Astrocyte of the spinal cord (primary cell): ENCODE measurements around the gene CTTNBP2NL.

Experiments used
- DNase-seq: peaks from one replicate; pipeline ENCODE4 v3.0.0; 2011; ENCODE audit warnings: low read depth, low spot score
- H3K4me3 ChIP-seq: 2 replicates; pipeline ENCODE4 v1.5.1; 2011; ENCODE audit warnings: low read depth, mild to moderate bottlenecking, low read length, moderate library complexity
- CTCF ChIP-seq: IDR thresholded peaks from 2 replicates; pipeline ENCODE4 v1.5.1; 2012; ENCODE audit warnings: low read depth, mild to moderate bottlenecking, low read length, inconsistent platforms
- in situ Hi-C: cut with HindIII; loops from 2 replicates; pipeline ENCODE4 v1.10.0; 2017; ENCODE audit warnings: low sequenced_read_pairs

CTTNBP2NL gene

GRCh38 chr1:112457955-112458354, 61.9 kb downstream of the CTTNBP2NL start:
- in situ Hi-C loops, result no loop called here
- DNase-seq, result no peak
- no peak for TF ChIP-seq CTCF
- H3K4me3 ChIP-seq, result no peak overlapping the region

DNA sequence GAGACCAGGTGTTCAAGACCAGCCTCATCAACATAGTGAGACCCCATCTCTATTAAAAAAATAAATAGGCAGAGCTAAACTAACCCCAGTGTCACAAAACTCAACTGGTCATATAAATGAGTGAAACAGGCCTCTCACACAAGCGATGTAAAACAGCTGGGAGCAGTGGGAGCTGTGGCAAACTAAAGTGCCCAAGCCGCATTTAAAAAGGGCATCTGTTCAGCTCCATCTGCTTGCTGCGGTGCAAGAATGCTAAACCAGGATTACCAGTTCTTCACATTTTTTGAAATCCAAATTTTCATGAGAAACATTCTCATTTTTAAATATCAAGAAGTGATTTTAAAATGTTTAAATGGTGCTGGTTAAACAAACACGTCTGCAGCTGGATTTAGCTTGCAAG, 62.7 kb downstream of the CTTNBP2NL start:
- in situ Hi-C loops, result no loop called here
- DNase-seq, result no peak
- no peak overlapping the region for H3K4me3 ChIP-seq
- no peak for TF ChIP-seq CTCF

GRCh38 chr1:112460615-112461014, 64.6 kb downstream of the CTTNBP2NL start:
- no peak for TF ChIP-seq CTCF
- no peak for DNase-seq

GRCh38 chr1:112461200-112461871, 65.3 kb downstream of the CTTNBP2NL start:
- no peak overlapping the region for H3K4me3 ChIP-seq
- no peak for TF ChIP-seq CTCF
- DNase-seq, result no peak
- in situ Hi-C loops, result no loop called here

More at GRCh38 chr1:112460615-112461014, 64.6 kb downstream of the CTTNBP2NL start:
- in situ Hi-C loops, result no loop called here
- no peak overlapping the region for H3K4me3 ChIP-seq

DNA sequence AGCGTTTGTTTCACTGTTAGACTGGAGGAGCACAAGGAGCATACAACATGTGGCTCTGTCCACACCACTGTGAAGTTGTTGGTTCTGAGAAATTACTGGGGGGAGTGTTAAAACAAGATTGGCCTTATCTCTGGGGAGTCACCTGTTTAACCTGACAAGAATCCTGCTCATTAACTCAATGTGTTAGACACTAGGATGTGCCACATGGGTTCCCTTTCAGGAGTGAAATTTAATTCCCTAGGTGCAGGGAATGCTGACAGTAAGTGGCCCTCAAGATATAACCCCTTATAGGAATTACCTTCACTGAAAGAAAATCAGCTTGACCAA, 66.9 kb downstream of the CTTNBP2NL start:
- H3K4me3 ChIP-seq, result no peak overlapping the region
- no peak for TF ChIP-seq CTCF
- in situ Hi-C loops, result no loop called here
- DNase-seq, result no peak

GRCh38 chr1:112464501-112464900, 68.5 kb downstream of the CTTNBP2NL start:
- in situ Hi-C loops, result no loop called here
- TF ChIP-seq CTCF, result no peak
- DNase-seq, result no peak

More at GRCh38 chr1:112464501-112464900, 68.5 kb downstream of the CTTNBP2NL start:
- H3K4me3 ChIP-seq, result no peak overlapping the region
